K562 (cell line): ENCODE data around the gene TM4SF5. TPM values are rescaled to one million over a fixed set of nuclear protein-coding genes. Genes with fewer than 3 reads are reported as not detected.

Experiments used
- ATAC-seq: fragments of 200-7000 bp; cut with Tn5 transposase; 3 replicates; pipeline ENCODE4 v1.9.1; 2020; ENCODE audit warnings: moderate library complexity
- BruUV-seq: library from RNA; stranded (reverse); fragments of 400-500 nt; replicated peaks from 2 replicates; lab custom pipeline; 2021; lab: Mats Ljungman, UMichigan
- CTCF ChIA-PET: fragments of 300-600 bp; formaldehyde crosslinking; extraction: SDS; loops from one replicate; lab custom pipeline; 2021; ENCODE audit warnings: low intra/inter-chr PET ratio; lab: Yijun Ruan, JAX
- POLR2A ChIA-PET: fragments of 300-600, 350-650 bp; sonication (Branson Sonifier 250); formaldehyde crosslinking; extraction: SDS; loops from one replicate; lab custom pipeline; 2021; ENCODE audit warnings: antibody characterized with exemption, inconsistent platforms; lab: Yijun Ruan, JAX
- DNase-seq, 4 experiments: peaks; one replicate each; pipeline versions ENCODE4 v3.0.0 to v3.0.0-alpha.2; 2011 to 2018; ENCODE audit warnings: low spot score in 3 of 4, mixed read lengths in 3 of 4; ENCODE audit errors: extremely low read depth in 1 of 4
- FAIRE-seq: peaks from 2 replicates; lab custom pipeline; 2011; peaks lifted over from hg19 to GRCh38; lab: Jason Lieb, UNC
- H2AFZ ChIP-seq: 2 replicates; pipeline ENCODE4 v1.6.0; 2011; ENCODE audit warnings: low read depth, low read length, control low read depth, inconsistent platforms
- H3K27ac ChIP-seq: fragments of 200-600 bp; 3 replicates; pipeline ENCODE4 v1.8.0; 2011; ENCODE audit warnings: low read depth, mild to moderate bottlenecking, control low read depth, inconsistent platforms, low read length, moderate library complexity, mixed read lengths; ENCODE audit errors: extremely low read depth
- H3K27me3 ChIP-seq, 2 experiments: fragments of 300-600 bp in 1 of 2; 2 replicates in 1 of 2; 3 replicates in 1 of 2; pipeline versions ENCODE4 v1.6.0 to v1.8.0; 2011; ENCODE audit warnings: inconsistent platforms in 2 of 2, low read length in 2 of 2, mild to moderate bottlenecking in 1 of 2, mixed read lengths in 1 of 2, moderate library complexity in 1 of 2; ENCODE audit not compliant: control insufficient read depth in 2 of 2, insufficient read depth in 2 of 2
- H3K36me3 ChIP-seq: fragments of 300-600 bp; 3 replicates; pipeline ENCODE4 v1.8.0; 2011; ENCODE audit warnings: mild to moderate bottlenecking, low read length, inconsistent platforms; ENCODE audit not compliant: control insufficient read depth, insufficient read depth
- H3K4me1 ChIP-seq, 2 experiments: fragments of 200-600 bp in 1 of 2; replicated peaks in 1 of 2; 2 replicates in 1 of 2; 3 replicates in 1 of 2; pipeline versions ENCODE4 v1.5.1 to v1.8.0; 2011; ENCODE audit warnings: inconsistent platforms in 2 of 2, low read length in 2 of 2, mild to moderate bottlenecking in 1 of 2, mixed read lengths in 1 of 2, moderate library complexity in 1 of 2; ENCODE audit not compliant: control insufficient read depth in 2 of 2, insufficient read depth in 2 of 2
- H3K4me2 ChIP-seq: 2 replicates; pipeline ENCODE4 v1.6.1; 2011; ENCODE audit warnings: low read length, control low read depth, inconsistent platforms, mixed read lengths; ENCODE audit not compliant: insufficient read depth
- H3K4me3 ChIP-seq: fragments of 200-600 bp; sonication (generic), shearing (Covaris generic); 2 replicates; pipeline ENCODE4 v1.5.1; 2016; ENCODE audit warnings: control low read depth, inconsistent platforms
- H3K79me2 ChIP-seq: fragments of 200-600 bp; 3 replicates; pipeline ENCODE4 v1.8.0; 2011; ENCODE audit warnings: low read length, inconsistent platforms; ENCODE audit not compliant: control insufficient read depth, insufficient read depth
- H3K9ac ChIP-seq, 2 experiments: 2 replicates each; pipeline versions ENCODE4 v1.6.0 to v1.6.1; 2011; ENCODE audit warnings: low read depth in 2 of 2, low read length in 2 of 2, control low read depth in 1 of 2, inconsistent platforms in 1 of 2, mild to moderate bottlenecking in 1 of 2, mixed read lengths in 1 of 2; ENCODE audit not compliant: insufficient read depth in 1 of 2
- H3K9me1 ChIP-seq: one replicate; pipeline ENCODE4 v1.6.0; 2011; ENCODE audit warnings: inconsistent platforms, mild to moderate bottlenecking, low read length, moderate library complexity; ENCODE audit not compliant: control insufficient read depth, insufficient read depth
- H3K9me3 ChIP-seq: replicated peaks from 2 replicates; pipeline ENCODE4 v1.5.1; 2011; ENCODE audit warnings: low read depth, low read length, inconsistent platforms; ENCODE audit not compliant: control insufficient read depth, insufficient read depth
- H4K20me1 ChIP-seq: replicated peaks from 2 replicates; pipeline ENCODE4 v1.6.1; 2011; ENCODE audit warnings: low read length, inconsistent platforms, mixed read lengths; ENCODE audit not compliant: control insufficient read depth, insufficient read depth
- ATF2 ChIP-seq: sonication (generic); formaldehyde crosslinking; IDR thresholded peaks from 2 replicates; pipeline ENCODE4 v1.8.1; 2022; ENCODE audit warnings: missing genetic modification reagents
- ATF6 ChIP-seq: sonication (generic); formaldehyde crosslinking; IDR thresholded peaks from 2 replicates; pipeline ENCODE4 v1.4.0; 2020; ENCODE audit warnings: mild to moderate bottlenecking, missing genetic modification reagents
- CHD4 ChIP-seq: fragments of 200-600 bp; sonication (generic); IDR thresholded peaks from 3 replicates; pipeline ENCODE4 v1.6.1; 2012; ENCODE audit warnings: low read depth, mild to moderate bottlenecking, mixed read lengths, low read length, inconsistent platforms; ENCODE audit not compliant: insufficient read depth, insufficient replicate concordance, poor library complexity, severe bottlenecking
- CTCF ChIP-seq, 3 experiments: IDR thresholded peaks in 2 of 3; conservative IDR thresholded peaks in 1 of 3; 2 replicates each; pipeline ENCODE4 v1.5.1; 2011 to 2012; ENCODE audit warnings: low read length in 3 of 3, mild to moderate bottlenecking in 3 of 3, control low read depth in 2 of 3, improper control_type of control experiment in 1 of 3, inconsistent platforms in 1 of 3, low read depth in 1 of 3, mixed read lengths in 1 of 3, moderate library complexity in 1 of 3; ENCODE audit not compliant: insufficient read depth in 2 of 3
- MAZ ChIP-seq, 2 experiments: fragments of 450-650 bp in 1 of 2; sonication (generic) in 1 of 2; formaldehyde crosslinking; IDR thresholded peaks in 1 of 2; conservative IDR thresholded peaks in 1 of 2; 2 replicates each; pipeline versions ENCODE4 v1.4.0 to v1.5.0; 2020; ENCODE audit warnings: mild to moderate bottlenecking in 1 of 2, missing genetic modification reagents in 1 of 2
- PHF20 ChIP-seq: fragments of 450-650 bp; IDR thresholded peaks from 2 replicates; pipeline ENCODE4 v1.6.1; 2018; ENCODE audit not compliant: partially characterized antibody
- PREB ChIP-seq: sonication (generic); formaldehyde crosslinking; IDR thresholded peaks from 2 replicates; pipeline ENCODE4 v1.8.1; 2023; ENCODE audit warnings: mild to moderate bottlenecking, missing genetic modification reagents
- SMAD2 ChIP-seq: fragments of 150-350 bp; IDR thresholded peaks from 2 replicates; pipeline ENCODE4 v1.6.1; 2014; ENCODE audit warnings: low read depth, mild to moderate bottlenecking, low read length
- SMARCE1 ChIP-seq: fragments of 450-650 bp; IDR thresholded peaks from 2 replicates; pipeline ENCODE4 v1.7.1; 2016; ENCODE audit warnings: mild to moderate bottlenecking
- XRCC3 ChIP-seq: fragments of 450-650 bp; IDR thresholded peaks from 2 replicates; pipeline ENCODE4 v1.6.1; 2017; ENCODE audit warnings: mild to moderate bottlenecking, moderate library complexity
- ZNF197 ChIP-seq: fragments of 200-800 bp; sonication (Bioruptor generic); IDR thresholded peaks from 2 replicates; pipeline ENCODE4 v1.6.1; 2016; ENCODE audit warnings: low read depth, missing genetic modification characterization, missing compliant biosample characterization
- ZNF695 ChIP-seq: fragments of 450-650 bp; formaldehyde crosslinking; IDR thresholded peaks from 2 replicates; pipeline ENCODE4 v1.4.0; 2020; ENCODE audit warnings: mild to moderate bottlenecking, moderate library complexity
- WGBS: fragments of 100-300 bp; shearing (Covaris generic); methylation state at CpG from one replicate; pipeline ENCODE4 v1.1.6; 2016; ENCODE audit warnings: low coverage, mixed read lengths; ENCODE audit not compliant: insufficient coverage; ENCODE audit errors: missing lambda C conversion rate; 5-methylcytosine and 5-hydroxymethylcytosine counted together
- in situ Hi-C: fragments of 300-500 bp; cut with MboI; formaldehyde crosslinking; loops from 4 replicates; pipeline ENCODE4 v1.15.0; 2018; ENCODE audit warnings: inconsistent platforms, mixed read lengths
- intact Hi-C: fragments of 100-400 bp; cut with micrococcal nuclease; formaldehyde crosslinking; loops from 2 replicates; pipeline ENCODE4 v1.14.2; 2022
- polyA plus RNA-seq, 8 experiments: library from polyadenylated mRNA; depleted of rRNA in 4 of 8; stranded (reverse) in 5 of 8; unstranded in 3 of 8; fragments of >200 nt; fragmentation: Nextera tagmentation in 2 of 8; fragmentation: Illumina TruSeq in 1 of 8; extraction: Ambion mirVana in 2 of 8; extraction: Trizol in 1 of 8; gene quantifications; 2 replicates each; pipeline versions ENCODE4 v1.2.1 to v1.2.3, GENCODE V29; 2011 to 2014; ENCODE audit warnings: inconsistent platforms in 1 of 8, missing spikeins in 1 of 8
- total RNA-seq, 7 experiments: library from RNA; depleted of rRNA in 6 of 7; stranded (reverse); fragments of >200 nt in 6 of 7; fragmentation: Illumina TruSeq in 2 of 7; extraction: Trizol in 2 of 7; gene quantifications; 2 replicates each; pipeline versions ENCODE4 v1.2.1 to v1.2.3, GENCODE V29; 2011 to 2021; ENCODE audit warnings: low replicate concordance in 1 of 7

Gene TM4SF5
- total and polyA plus RNA-seq, 9 of the 15 experiments (the other 6 are each of a cell fraction or from before 2014, with no cell fraction given), result not detected

- TF ChIP-seq ZNF695 (CRISPR knock-in tag), result no peak
- TF ChIP-seq MAZ (CRISPR knock-in tag; conservative IDR thresholded peaks at IDR 0.05 in 1 of 2, IDR thresholded peaks at IDR 0.05 in 1 of 2), result peak in 1 of 2 experiments; percentile 70; a peak in 2 of 4 replicates
- no peak for TF ChIP-seq SMARCE1
- peak; percentile 48 to 67 (median 50) for TF ChIP-seq CTCF (IDR thresholded peaks at IDR 0.05 in 2 of 3, conservative IDR thresholded peaks at IDR 0.05 in 1 of 3; ENCODE audit: insufficient read depth in 2 of 3, low read depth in 1 of 3, low read length in 3 of 3)
Observed at GRCh38 chr17:4782652-4783051, 11.0 kb downstream of the TM4SF5 start (continued).

- in situ Hi-C loops (no loop called here), intact Hi-C loops (loop anchor here (2.0 kb wide), 1 partner anchor 97 kb away; no protein-coding TSS in a partner anchor)
- Histone ChIP-seq H3K9me1 (no peaks in the 10 kb centered on the region), H4K20me1 (no peaks in the 10 kb centered on the region), H3K79me2 (peaks cover 6% of the 10 kb centered on the region; the same call in 2 of the 3 replicates), H3K27me3 (peaks cover 6 to 24% of the 10 kb centered on the region in 2 experiments; a peak in 3 of 5 replicates), H3K9me3 (no peaks in the 10 kb centered on the region), H3K4me2 (no peak overlapping the region), H3K9ac (no peak overlapping the region; a peak in 1 of 4 replicates), H3K36me3 (no peaks in the 10 kb centered on the region), H3K27ac (no peak overlapping the region), H2AFZ (no peak overlapping the region), H3K4me1 (peaks cover 0 to 38% of the 10 kb centered on the region in 2 experiments; a peak in 3 of 5 replicates), H3K4me3 (no peak overlapping the region)
- CTCF ChIA-PET, result interaction anchor here (0.7 kb wide), 1 partner anchor 117 kb away, joined by 4 read pairs; no protein-coding TSS in a partner anchor
- POLR2A ChIA-PET, result interaction anchor here (0.6 kb wide), 1 partner anchor 131 kb away, joined by 3 read pairs; no protein-coding TSS in a partner anchor
- FAIRE-seq (no peak), DNase-seq (no peak), ATAC-seq (no peak)
- BruUV-seq, result no TSS peak
- WGBS, result 43% methylated on average over 17 of the region's 61 CpGs
- TF ChIP-seq ATF2 (CRISPR knock-in tag) (no peak), PHF20 (no peak), XRCC3 (no peak), ZNF197 (CRISPR knock-in tag) (no peak), ATF6 (no peak), SMAD2 (no peak), CHD4 (no peak), PREB (CRISPR knock-in tag) (no peak)
Observed at GRCh38 chr17:4785311-4786105, 13.8 kb downstream of the TM4SF5 start.
